Activated T-cell treated with anti-CD3 and anti-CD28 coated beads, Interleukin-2, amount 50 U/mL, for 24 hours (primary cell): ENCODE data around the gene THEMIS2.
"Not testable (repeated sequence)": the region's sequence is repeated elsewhere in the genome, so short reads cannot be mapped to it uniquely, and the experiment has no call there.

Experiments
- DNase-seq: peaks from one replicate; pipeline ENCODE4 v3.0.0-alpha.2; 2020
- H3K27ac Mint-ChIP-seq: 2 replicates; pipeline ENCODE4 v1.8.0; 2020; ENCODE audit warnings: mild to moderate bottlenecking, mixed read lengths
- H3K27me3 Mint-ChIP-seq: 2 replicates; pipeline ENCODE4 v1.8.0; 2020; ENCODE audit warnings: mixed read lengths
- H3K36me3 Mint-ChIP-seq: 2 replicates; pipeline ENCODE4 v1.8.0; 2020; ENCODE audit warnings: low read depth, mixed read lengths
- H3K4me1 Mint-ChIP-seq: 2 replicates; pipeline ENCODE4 v1.8.0; 2020; ENCODE audit warnings: low read depth, mixed read lengths
- H3K4me3 Mint-ChIP-seq: 2 replicates; pipeline ENCODE4 v1.8.0; 2020; ENCODE audit warnings: mild to moderate bottlenecking, moderate library complexity, mixed read lengths
- H3K9me3 Mint-ChIP-seq: 2 replicates; pipeline ENCODE4 v1.8.0; 2020; ENCODE audit warnings: mixed read lengths

THEMIS2 gene

DNA sequence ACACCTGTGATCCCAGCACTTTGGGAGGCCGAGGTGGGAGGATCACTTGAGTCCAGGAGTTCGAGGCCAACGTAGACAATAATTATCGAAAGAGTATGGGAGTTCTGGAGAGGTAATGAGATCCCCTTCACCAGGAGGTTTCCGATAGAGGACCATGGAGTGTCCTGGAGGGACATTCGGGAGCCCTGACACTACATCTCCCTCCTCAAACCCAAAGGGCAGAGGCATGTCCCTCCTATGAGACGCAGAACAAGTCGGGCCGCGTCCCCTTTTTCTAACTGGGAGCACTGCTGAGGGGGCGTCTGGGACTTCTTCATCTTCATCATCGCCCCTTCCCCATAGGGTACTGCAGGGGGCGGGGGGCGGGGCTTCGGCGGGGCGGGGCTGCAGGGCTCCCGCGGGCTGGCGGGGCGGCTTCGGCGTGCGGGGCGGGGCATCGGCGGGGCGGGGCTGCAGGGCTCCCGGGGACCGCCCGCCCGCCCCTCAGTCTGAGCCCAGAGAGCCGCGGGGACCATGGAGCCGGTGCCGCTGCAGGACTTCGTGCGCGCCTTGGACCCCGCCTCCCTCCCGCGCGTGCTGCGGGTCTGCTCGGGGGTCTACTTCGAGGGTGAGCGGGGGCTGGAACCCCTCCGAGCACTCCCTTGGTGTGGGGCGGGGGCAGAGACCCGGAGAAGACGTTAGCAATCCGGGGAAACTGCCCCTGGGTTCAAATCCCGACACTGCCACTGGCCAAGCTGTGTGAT, at the start of gene THEMIS2:
Gene THEMIS2, plus strand, starts transcription at position 486 of the 743 bp plus-strand sequence. Its CDS starts 28 bp downstream, at position 514.
- Mint-ChIP-seq H3K4me3 (peak within 1 kb of the TSS; percentile 87), H3K27me3 (no peaks in the 10 kb centered on the region), H3K4me1 (peaks cover 41% of the 10 kb centered on the region), H3K36me3 (peaks cover 14% of the 10 kb centered on the region), H3K27ac (peak within 1 kb of the TSS; percentile 81), H3K9me3 (no peaks in the 10 kb centered on the region)
- peak; percentile 87 for DNase-seq

DNA sequence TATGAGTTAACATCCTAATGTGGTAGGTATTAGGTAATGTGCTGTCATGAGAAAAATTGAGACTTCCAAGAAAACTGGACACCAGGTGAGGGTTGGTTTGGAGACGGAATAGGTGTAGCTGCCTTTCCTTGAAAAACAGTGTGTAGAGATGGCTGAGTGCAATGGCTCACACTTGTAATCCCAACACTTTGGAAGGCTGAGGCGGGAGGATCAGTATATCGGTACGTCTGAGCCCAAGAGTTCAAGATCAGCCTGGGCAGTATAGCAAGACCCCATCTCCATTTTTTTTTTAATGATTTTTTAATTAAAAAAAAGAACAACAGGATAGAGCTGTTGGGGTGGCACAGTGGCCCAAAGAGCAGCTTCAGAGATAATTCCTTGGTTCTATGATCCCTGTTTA, 48.6 kb upstream of the THEMIS2 start:
- H3K36me3 Mint-ChIP-seq, result peaks cover 42% of the 10 kb centered on the region
- H3K4me3 Mint-ChIP-seq, result no peak overlapping the region
- no peak overlapping the region for H3K27ac Mint-ChIP-seq
- H3K4me1 Mint-ChIP-seq, result no peaks in the 10 kb centered on the region
- DNase-seq, result no peak
- H3K27me3 Mint-ChIP-seq, result no peaks in the 10 kb centered on the region
- no peaks in the 10 kb centered on the region for H3K9me3 Mint-ChIP-seq

DNA sequence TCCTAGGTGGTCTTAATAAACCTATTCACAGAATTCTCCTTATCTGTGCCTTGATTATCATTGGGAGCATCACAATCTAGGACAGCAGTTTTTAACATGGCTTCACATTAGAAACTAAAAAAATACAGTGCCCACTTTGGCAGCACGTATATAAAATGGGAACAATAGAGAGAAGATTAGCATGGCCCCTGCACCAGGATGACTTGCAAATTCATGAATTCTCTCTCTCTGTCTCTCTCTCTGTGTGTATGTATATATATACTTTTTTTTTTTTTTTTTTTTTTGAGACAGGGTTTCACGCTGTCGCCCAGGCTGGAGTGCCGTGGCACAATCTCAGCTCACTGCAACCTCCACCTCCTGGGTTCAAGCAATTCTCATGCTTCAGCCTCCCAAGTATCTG, 47.9 kb upstream of the THEMIS2 start:
- DNase-seq, result no peak
- Mint-ChIP-seq H3K27me3 (no peaks in the 10 kb centered on the region), H3K9me3 (no peaks in the 10 kb centered on the region), H3K4me1 (no peaks in the 10 kb centered on the region), H3K4me3 (no peak overlapping the region), H3K36me3 (peaks cover 36% of the 10 kb centered on the region), H3K27ac (no peak overlapping the region)

DNA sequence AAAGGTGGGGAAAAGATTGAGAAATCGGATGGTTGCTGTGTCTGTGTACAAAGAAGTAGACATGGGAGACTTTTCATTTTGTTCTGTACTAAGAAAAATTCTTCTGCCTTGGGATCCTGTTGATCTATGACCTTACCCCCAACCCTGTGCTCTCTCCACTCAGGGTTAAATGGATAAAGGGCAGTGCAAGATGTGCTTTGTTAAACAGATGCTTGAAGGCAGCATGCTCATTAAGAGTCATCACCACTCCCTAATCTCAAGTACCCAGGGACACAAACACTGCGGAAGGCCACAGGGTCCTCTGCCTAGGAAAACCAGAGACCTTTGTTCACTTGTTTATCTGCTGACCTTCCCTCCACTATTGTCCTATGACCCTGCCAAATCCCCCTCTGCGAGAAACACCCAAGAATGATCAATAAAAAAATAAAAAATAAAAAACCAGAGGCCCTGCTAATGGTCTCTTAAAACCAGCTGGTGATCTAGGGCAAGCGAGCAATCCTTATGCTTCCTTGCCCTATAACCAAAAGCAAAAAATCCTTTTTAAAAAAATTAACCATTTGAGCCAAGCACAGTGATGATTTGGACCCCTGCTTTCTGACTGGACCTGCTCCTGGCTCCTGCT, 42.9 kb upstream of the THEMIS2 start:
- not testable (repeated sequence) for H3K27me3 Mint-ChIP-seq, DNase-seq, H3K9me3 Mint-ChIP-seq
- Mint-ChIP-seq H3K27ac (peak overlapping the region; percentile 96), H3K36me3 (peaks cover 41% of the 10 kb centered on the region), H3K4me1 (peaks cover 32% of the 10 kb centered on the region), H3K4me3 (peak overlapping the region; percentile 97)

DNA sequence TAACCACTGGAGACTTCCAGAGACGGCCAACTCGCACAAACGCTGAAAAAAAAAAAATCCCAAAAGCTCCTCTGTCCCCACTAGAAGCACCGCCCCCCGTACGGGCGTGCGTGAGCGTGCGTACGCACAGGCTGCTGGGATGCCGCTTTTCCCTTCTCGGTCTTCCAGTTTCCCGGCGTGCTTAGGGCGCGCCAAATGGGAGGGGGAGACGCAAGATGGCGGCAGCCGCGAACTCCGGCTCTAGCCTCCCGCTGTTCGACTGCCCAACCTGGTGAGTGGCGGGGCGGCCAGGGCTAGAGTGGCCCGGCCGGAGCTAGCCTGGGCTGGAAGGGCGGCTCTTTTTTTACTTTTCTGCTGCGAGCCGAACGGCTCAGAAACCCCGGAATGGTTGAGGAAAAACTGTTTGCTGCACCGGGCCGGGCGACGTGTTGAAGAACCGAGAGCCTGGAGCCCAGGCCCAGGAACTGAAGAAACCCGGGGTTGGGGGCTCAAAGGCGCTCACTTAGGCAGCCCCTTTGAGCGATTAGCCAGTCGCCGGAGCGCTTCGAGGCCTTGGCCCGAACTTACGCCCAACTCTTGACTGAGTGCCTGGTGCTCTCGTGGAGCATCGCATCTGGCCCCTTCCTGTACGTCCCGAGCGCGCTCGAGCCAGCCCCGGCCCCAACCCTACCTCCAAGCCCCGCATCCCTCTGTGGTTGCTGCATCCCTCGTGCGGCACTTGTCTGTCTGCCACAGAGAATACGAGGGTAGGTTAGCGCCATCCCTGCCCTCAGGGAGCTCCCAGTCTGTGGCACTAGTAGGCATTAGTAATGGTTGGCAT, 41.5 kb upstream of the THEMIS2 start, which contains the start of gene PPP1R8:
Gene PPP1R8, plus strand, starts transcription at position 162 of the 820 bp plus-strand sequence. Its CDS starts 54 bp downstream, at position 216.
- Mint-ChIP-seq H3K27me3 (no peaks in the 10 kb centered on the region), H3K27ac (peak within 1 kb of the TSS; percentile 96), H3K4me3 (peak within 1 kb of the TSS; percentile 97), H3K36me3 (peaks cover 55% of the 10 kb centered on the region), H3K9me3 (no peaks in the 10 kb centered on the region), H3K4me1 (peaks cover 44% of the 10 kb centered on the region)
- peak; percentile 92 for DNase-seq

DNA sequence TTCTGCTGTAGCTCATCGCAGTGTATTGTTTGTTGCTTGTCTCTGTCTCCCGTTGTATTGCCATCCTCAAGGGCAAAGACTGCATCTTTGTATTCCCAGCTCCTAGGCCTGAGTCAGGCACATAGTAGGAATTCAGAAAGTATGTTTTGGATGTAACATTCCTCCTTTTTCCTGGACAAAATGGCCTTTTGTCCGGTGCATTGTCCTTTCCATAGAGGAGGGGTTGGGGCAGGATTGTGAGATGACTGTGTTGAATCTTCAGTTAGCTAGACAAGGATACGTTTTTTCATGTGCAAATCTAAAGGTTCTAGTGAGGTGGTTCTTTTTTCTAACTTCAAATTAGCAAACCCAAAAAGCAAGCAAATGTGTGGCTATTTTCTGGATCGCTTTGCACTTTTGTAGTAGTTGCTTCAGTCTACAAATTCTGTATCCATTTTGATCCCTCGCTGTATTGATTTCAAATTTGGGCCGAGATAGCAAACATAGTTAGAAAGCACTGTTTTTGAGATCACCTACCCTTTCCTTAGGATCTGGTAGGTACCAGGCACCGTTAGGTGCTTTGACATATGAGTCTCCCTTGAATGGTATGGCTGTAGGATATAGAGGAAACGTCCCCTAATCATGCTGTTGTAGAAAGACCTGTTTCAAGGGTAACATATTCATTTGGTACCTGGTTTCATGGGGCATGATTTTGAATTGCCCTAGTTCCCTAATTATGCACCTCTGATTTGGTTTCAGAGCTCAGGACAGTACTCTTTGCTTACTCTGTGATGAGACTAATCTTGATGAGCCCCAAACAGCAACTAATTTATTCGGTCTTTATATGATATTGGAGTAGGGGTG, 40.6 kb upstream of the THEMIS2 start:
- Mint-ChIP-seq H3K9me3 (no peaks in the 10 kb centered on the region), H3K27ac (peak overlapping the region; percentile 96), H3K4me1 (peaks cover 49% of the 10 kb centered on the region), H3K36me3 (peaks cover 61% of the 10 kb centered on the region), H3K27me3 (no peaks in the 10 kb centered on the region), H3K4me3 (peak overlapping the region; percentile 97)
- DNase-seq, result no peak

DNA sequence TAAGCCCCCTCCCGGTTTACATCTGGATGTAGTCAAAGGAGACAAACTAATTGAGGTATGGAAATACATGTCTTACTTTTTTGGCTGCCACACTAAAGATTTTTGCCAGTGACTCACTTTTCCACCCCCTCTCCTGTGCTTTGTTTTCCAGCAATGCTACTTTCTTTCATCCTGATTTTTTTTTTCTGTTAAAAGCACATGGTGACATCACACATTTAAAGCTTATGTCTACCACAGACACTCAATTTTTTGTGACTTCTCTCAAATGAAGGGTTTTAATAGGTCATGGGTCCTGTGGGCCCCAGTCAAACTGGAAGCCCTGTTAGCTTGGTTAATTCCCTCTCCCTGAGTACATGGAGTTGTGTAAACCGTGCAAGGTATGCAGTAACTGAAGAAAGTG, 39.6 kb upstream of the THEMIS2 start:
- H3K27me3 Mint-ChIP-seq, result no peaks in the 10 kb centered on the region
- no peaks in the 10 kb centered on the region for H3K9me3 Mint-ChIP-seq
- DNase-seq, result no peak
- peak overlapping the region; percentile 96 for H3K27ac Mint-ChIP-seq
- peaks cover 50% of the 10 kb centered on the region for H3K4me1 Mint-ChIP-seq
- peak overlapping the region; percentile 97 for H3K4me3 Mint-ChIP-seq
- H3K36me3 Mint-ChIP-seq, result peaks cover 71% of the 10 kb centered on the region

DNA sequence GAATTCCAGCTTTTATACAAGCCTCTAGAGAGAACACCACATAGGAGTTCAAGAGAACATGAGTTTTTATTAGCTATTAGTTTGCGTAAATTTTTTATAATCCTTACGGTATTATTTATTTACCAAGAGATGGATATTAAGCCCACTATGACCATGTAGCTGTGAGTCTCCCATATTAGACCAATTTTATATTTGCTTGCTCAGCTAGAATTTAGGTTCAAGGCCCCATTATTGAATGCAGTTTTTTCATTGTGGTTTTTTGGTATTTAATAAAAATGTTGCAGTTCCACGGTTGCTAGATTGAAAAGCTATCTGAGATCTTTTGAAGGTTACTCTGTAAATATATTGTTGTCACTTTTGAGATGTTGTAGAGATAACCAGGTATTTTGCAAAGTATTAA, 38.9 kb upstream of the THEMIS2 start:
- Mint-ChIP-seq H3K4me1 (peaks cover 50% of the 10 kb centered on the region), H3K27ac (peak overlapping the region; percentile 44), H3K9me3 (no peaks in the 10 kb centered on the region), H3K36me3 (peaks cover 76% of the 10 kb centered on the region), H3K4me3 (no peak overlapping the region), H3K27me3 (no peaks in the 10 kb centered on the region)
- no peak for DNase-seq

DNA sequence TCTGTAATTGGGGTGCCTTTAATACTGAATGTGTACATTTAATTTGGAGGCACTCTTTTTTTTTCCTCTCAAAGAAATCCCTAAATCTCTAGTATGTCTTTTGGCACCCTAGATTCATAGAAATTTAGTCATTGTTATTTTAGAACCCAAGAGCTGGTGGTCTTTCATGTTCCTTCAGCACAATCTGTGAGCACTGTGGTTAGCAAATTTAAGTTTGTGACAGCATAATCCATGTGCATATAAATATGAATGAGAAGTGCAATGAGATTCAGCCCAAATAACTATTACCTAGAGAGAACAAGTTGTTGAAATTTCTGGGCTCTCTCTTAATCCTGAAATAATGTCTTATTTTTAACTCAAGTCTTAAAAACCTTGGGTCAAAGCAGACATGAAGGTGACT, 37.3 kb upstream of the THEMIS2 start:
- peak overlapping the region; percentile 4 for H3K4me3 Mint-ChIP-seq
- no peak for DNase-seq
- H3K27ac Mint-ChIP-seq, result peak overlapping the region; percentile 48
- H3K4me1 Mint-ChIP-seq, result peaks cover 49% of the 10 kb centered on the region
- no peaks in the 10 kb centered on the region for H3K27me3 Mint-ChIP-seq
- no peaks in the 10 kb centered on the region for H3K9me3 Mint-ChIP-seq
- peaks cover 91% of the 10 kb centered on the region for H3K36me3 Mint-ChIP-seq

DNA sequence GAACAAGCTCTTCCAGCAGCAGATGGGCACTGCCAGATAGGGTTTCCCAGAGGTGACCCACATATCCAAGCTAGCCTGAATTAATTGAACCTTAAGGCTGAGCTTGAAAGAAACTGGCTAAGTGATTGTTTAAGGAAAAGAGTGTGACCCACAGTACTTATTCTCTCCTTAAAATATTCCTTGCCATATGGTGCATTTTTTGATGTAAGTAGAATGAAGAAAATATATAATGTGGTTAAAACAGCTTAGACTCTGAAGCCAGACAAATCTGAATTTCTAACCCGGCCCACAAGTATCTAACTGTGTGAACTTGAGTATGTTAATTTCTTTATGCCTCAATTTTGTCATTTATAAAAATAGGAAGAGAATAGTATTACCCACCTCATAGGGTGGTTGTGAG, 36.8 kb upstream of the THEMIS2 start:
- peak overlapping the region; percentile 48 for H3K27ac Mint-ChIP-seq
- DNase-seq, result no peak
- H3K27me3 Mint-ChIP-seq, result no peaks in the 10 kb centered on the region
- peaks cover 49% of the 10 kb centered on the region for H3K4me1 Mint-ChIP-seq
- H3K9me3 Mint-ChIP-seq, result no peaks in the 10 kb centered on the region
- H3K36me3 Mint-ChIP-seq, result peaks cover 93% of the 10 kb centered on the region
- H3K4me3 Mint-ChIP-seq, result no peak overlapping the region

DNA sequence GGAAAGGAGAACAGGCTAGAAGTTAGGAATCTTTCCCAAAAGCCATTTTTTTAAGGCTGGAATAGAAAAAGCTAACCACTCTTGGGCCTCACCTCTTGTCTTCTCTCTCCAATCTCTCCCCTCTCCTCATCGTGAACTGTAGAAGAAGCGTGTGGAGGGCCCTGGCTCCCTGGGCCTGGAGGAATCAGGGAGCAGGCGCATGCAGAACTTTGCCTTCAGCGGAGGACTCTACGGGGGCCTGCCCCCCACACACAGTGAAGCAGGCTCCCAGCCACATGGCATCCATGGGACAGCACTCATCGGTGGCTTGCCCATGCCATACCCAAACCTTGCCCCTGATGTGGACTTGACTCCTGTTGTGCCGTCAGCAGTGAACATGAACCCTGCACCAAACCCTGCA, 22.4 kb upstream of the THEMIS2 start:
- H3K4me3 Mint-ChIP-seq, result no peak overlapping the region
- no peaks in the 10 kb centered on the region for H3K27me3 Mint-ChIP-seq
- no peak overlapping the region for H3K27ac Mint-ChIP-seq
- no peak for DNase-seq
- H3K9me3 Mint-ChIP-seq, result no peaks in the 10 kb centered on the region
- H3K4me1 Mint-ChIP-seq, result no peaks in the 10 kb centered on the region
- H3K36me3 Mint-ChIP-seq, result peaks cover 66% of the 10 kb centered on the region

DNA sequence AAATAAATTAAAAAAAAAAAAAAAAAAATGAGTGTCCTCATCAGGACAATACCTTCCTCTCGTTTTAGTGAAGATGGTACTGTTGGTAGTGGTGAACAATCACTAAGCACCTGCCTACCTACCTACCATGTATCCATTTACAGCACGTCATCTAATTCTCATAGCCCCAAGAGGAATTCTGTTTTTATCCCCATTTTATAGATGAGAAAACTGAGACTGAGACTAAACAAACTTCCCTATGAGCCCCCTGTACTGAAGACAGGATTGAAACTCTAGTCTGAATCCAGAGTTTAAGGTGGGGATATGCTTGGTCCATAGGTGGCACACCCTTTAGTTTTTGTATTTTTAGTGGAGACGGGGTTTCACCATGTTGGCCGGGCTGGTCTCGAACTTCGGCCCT, 17.3 kb upstream of the THEMIS2 start:
- DNase-seq, result no peak
- H3K36me3 Mint-ChIP-seq, result peaks cover 20% of the 10 kb centered on the region
- no peak overlapping the region for H3K4me3 Mint-ChIP-seq
- H3K27me3 Mint-ChIP-seq, result no peaks in the 10 kb centered on the region
- H3K4me1 Mint-ChIP-seq, result peaks cover 4% of the 10 kb centered on the region
- H3K9me3 Mint-ChIP-seq, result no peaks in the 10 kb centered on the region
- H3K27ac Mint-ChIP-seq, result no peak overlapping the region

DNA sequence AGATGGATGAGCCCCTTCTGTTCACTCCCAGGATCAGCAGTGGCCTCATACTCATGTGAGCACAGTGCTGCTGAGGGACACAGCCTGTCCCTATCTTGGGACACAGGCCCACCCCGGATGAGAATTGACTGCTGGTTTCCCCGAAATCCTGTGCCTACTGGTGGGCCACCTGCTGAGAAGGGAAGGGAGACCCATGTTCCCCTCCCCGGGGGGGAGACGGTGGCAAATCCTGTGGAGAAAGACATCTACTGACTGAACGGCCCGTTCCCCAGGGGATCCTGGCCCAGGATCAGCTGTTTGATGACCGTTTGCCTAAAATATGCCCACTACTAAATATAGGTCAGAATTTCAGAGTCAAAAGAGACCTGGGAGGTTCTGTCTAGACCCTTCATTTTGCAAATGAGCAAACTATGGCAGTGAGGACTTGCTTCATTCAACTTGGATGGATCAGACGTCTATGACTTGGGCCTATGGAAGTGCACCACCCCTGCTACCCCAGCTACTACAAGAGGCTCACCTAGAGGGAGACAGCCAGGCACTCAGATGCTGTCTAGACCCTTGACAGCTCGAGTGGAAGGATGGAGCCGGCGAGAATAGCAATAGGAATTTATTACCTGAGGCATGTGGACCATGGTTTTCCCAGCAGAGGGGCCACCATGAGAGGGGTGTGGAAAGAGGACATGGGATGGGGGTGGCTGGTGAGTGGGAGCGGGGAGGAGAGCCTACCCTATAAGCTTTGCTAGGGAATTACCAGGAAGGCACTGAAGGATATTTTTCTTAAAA, 15.6 kb upstream of the THEMIS2 start:
- Mint-ChIP-seq H3K27ac (no peak overlapping the region), H3K9me3 (no peaks in the 10 kb centered on the region), H3K4me3 (no peak overlapping the region), H3K27me3 (no peaks in the 10 kb centered on the region), H3K36me3 (peaks cover 4% of the 10 kb centered on the region), H3K4me1 (peaks cover 4% of the 10 kb centered on the region)
- peak; percentile 28 for DNase-seq
